Fibroblast of skin of scalp (primary cell): Measurements from ENCODE around the gene ROPN1. TPM values are rescaled to one million over a fixed set of nuclear protein-coding genes. Genes with fewer than 3 reads are reported as not detected.
"Not testable (repeated sequence)": the region's sequence is repeated elsewhere in the genome, so short reads cannot be mapped to it uniquely, and the experiment has no call there.

Experiments used
- DNase-seq: peaks from one replicate; pipeline ENCODE4 v3.0.0-alpha.2; 2013
- polyA plus RNA-seq, 2 experiments: library from polyadenylated mRNA; unstranded; fragments of 120-200 nt; gene quantifications; one replicate each; pipeline ENCODE4 v1.2.1, GENCODE V29; 2013; ENCODE audit not compliant: insufficient read length in 2 of 2

Gene ROPN1
- not detected for polyA plus RNA-seq (2013, experiment 1 of 2; ENCODE audit: insufficient read length)
- not detected for polyA plus RNA-seq (2013, experiment 2 of 2; ENCODE audit: insufficient read length)

GRCh38 chr3:123991730-123992588 is at the start of gene ROPN1:
TSS of gene ROPN1 (minus strand) at chr3:123992124. CDS start at chr3:123980481, 11,643 bp downstream.
- not testable (repeated sequence) for DNase-seq

- no peak for DNase-seq
Measured at GRCh38 chr3:124041553-124041952, 49.6 kb upstream of the ROPN1 start.

DNA sequence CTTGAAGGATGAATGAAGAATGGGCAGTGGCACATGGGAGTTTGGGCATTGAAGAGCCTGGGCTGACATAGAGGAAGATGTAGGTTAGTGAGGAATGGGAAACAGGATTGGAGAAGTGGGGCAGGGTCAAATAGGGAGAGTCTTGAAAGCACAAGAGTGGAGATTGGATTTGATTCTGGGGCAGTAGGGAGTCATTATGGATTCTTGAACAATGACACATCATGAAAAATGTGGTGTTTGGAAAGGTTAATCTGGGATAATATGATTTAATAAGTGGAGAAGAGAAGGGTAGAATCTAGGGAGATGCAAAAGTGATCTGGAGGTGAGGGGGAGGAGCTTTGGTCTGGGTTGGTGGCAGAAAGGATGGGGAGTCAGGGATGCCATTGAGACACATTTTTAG is 45.4 kb upstream of the ROPN1 start:
- DNase-seq, result peak; percentile 28

DNA sequence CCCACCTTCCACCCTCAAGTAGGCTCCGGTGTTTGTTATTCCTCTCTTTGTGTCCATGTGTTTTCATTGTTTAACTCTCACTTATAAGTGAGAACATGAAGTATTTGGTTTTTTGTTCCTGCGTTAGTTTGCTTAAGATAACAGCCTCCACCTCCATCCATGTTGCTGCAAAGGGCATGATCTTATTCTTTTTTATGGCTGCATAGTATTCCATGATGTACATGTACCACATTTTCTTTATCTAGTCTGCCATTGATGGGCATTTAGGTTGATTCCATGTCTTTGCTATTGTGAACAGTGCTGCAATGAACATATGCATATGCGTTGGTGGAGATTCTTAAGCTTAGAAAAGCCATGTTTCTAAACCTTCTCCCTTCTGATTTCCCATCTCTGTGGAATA is 44.3 kb upstream of the ROPN1 start:
- DNase-seq, result not testable (repeated sequence)

- no peak for DNase-seq
Measured at GRCh38 chr3:124035463-124036121, 43.7 kb upstream of the ROPN1 start.

GRCh38 chr3:124034844-124035152 is 42.9 kb upstream of the ROPN1 start:
- DNase-seq, result no peak

DNA sequence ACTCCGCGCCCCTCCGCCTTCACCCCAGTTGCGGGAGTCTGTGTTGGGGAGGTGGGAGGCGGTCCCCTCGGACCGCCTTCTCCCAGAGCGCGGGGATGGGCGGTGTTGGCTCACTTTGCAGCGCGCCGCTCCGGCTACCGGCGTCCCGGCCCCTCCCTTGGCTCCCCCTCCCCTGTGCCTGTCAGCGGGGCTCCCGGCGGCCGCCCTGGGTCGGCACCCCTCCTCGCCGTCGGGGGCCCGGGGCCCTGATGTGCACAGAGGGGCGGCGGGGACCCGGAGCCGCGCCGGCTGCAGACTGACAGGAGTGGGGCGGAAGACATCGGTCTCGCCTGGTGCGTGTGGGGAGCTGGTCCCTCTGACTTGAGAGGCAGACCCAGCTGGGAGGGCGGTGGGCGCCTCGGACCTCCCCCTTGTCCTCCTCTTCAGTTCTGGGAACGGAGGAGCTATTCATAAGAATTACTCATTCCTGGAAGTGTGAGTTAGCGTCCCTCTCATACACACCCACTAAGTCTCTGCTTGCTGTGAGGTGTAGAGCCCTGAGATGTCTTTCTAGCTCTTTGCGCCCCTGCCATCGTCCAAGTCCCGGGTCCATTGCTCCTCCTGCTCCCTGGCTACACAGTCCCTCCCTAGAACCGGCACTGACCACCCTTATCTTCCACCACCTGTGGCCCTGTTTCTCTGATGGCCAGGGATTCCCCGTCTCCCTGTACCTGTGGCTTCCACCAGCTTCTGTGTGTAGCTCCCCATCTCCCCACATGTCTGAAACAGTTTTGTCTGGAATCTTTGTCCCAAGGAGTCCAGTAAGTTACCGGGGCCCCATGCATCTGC is 42.3 kb upstream of the ROPN1 start:
- DNase-seq, result no peak

DNA sequence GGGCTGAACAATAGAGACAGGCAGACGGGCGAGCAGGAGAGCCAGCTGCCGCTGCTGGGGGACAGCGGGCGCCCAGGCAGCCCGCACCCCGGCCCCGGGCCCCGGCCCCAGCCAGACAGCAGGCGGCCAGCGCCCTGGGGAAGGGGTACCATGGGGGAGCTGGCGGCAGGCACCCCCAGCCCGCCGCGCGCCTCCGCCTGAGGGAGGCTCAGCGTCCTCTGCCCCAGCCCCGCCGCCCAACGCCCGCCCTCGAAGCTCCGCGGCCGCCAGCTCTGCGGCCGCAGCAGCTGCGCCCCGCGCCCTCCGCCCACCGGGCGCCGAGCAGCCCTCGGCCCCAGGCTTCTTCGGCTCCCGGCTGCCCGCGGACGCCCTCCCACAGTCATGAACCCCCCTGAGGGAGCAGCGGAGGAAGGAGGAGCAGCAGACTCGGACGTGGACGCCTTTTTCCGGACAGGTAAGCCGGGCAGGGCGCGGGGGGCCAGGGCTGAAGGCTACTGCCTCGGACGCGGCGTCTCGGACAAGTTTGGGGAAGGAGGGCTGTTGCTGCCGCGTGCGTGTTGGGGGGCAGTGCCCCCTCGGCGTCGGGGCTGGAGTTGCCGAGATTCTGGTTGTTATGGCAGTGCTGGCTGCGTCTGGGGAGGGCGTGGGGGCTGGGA is 41.6 kb upstream of the ROPN1 start, which contains the start of gene KALRN:
Gene KALRN (plus strand): TSS at position 10 of the 656 bp plus-strand sequence.
- no peak for DNase-seq

DNA sequence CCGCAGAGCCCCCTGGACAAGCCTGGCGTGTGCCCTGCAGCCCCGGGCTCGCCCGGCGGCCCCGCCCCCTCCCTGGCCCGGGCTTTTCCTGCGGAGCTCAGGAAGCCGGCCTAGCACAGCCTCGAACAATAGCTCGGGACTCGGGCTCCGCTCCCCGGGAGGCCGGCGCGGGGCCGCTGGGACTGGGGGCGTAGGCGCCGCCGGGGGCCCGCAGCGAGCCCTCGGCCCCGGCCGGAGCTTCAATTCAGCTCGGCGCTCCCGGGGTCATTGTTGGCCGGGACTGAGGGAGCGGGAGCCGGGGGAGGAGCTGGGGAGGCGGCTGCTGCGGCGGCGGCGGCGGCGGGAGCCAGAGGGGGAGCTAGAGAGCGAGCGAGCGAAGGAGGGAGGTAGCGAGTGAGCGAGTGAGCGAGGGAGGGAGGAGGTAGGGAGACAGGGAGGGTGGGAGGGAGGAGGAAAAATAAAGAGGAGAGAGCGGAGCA is 41.0 kb upstream of the ROPN1 start:
- DNase-seq, result peak; percentile 89

- DNase-seq, result peak; percentile 51
Measured at GRCh38 chr3:124032311-124032880, 40.5 kb upstream of the ROPN1 start.

DNA sequence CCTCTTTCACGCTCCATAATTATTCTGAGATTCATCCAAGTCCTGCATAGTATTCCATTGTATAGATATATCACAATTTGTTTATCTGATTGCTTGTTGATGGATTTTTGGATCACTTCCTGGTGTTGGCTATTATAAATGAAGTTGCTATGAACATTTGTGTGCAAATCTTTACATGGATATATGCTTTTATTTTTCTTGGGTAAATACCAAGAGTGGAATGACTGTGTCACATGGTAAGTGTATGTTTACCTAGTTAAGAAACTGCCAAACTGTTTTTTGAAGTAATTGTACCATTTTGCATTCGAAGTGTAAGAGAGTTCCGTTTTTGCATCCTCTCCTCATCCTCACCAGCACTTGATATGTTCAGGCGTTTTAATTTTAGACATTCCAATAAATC is 34.6 kb upstream of the ROPN1 start:
- DNase-seq, result no peak

GRCh38 chr3:124023531-124023930 is 31.6 kb upstream of the ROPN1 start:
- not testable (repeated sequence) for DNase-seq

DNA sequence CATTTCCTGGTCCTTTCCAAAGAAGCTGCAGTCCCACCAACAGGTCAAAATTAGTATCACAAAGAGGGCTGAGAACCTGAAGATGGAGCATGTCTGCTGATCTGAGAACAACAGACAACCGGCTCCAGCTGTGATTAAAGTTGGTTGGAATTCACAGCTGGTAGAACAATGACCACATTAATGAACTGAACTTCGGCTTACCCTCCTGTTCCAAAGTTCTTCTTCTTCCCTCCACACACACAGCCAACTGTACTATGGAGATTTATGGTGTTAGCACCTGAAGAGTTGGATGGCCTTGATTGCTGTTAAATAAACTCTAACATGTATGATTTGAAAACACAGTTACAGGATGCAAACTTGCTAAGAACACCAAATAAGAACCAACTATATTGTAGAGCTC is 27.4 kb upstream of the ROPN1 start:
- DNase-seq, result no peak

GRCh38 chr3:124017502-124017901 is 25.6 kb upstream of the ROPN1 start:
- not testable (repeated sequence) for DNase-seq

DNA sequence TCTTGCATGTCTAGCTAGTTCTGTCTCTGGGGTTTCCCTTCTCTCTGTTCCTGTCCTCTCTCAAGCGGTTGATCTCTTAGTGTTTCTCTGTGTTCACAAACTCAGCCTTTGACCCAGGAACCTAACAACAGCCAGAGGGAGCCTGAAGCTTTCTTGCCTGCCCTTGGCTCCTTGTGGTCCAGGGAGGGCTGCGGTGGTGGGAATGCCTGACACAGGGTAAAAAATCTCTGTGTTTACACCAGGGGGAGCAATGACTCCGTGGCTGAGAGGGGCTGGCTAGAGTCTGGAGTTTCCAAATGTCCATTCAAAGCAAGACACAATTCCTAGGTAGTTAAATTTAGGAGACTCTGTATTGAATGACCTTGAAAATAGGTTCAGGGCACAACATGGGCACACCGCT is 24.6 kb upstream of the ROPN1 start:
- DNase-seq, result peak; percentile 56

DNA sequence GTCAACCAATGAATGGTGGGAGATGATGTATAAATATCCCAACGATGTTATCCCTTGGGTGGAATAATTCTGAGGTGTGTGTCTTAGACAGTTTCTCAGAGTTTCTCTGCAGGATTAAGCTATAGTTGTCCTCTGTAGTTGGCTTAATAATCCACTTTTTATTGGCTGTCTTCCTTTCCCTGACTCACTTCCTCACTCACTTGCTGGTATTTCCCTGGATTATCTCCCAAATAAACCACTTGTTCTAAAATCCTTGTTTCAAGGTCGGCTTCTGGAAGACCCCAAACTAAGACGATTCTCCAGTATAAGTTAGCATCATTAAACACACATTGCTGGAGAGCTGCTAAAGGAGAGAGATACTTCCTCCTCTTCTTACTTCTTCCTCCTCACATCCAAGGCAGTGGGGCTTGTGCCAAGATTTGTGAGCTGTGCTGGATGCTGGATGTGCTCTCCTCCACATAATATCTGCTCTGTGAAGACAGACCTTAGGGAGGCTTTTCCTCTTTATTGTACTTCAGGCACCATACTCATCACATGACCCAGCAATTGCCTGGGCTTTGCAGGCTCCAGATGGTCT is 22.5 kb upstream of the ROPN1 start:
- no peak for DNase-seq

GRCh38 chr3:124008321-124008720 is 16.4 kb upstream of the ROPN1 start:
- DNase-seq, result not testable (repeated sequence)

DNA sequence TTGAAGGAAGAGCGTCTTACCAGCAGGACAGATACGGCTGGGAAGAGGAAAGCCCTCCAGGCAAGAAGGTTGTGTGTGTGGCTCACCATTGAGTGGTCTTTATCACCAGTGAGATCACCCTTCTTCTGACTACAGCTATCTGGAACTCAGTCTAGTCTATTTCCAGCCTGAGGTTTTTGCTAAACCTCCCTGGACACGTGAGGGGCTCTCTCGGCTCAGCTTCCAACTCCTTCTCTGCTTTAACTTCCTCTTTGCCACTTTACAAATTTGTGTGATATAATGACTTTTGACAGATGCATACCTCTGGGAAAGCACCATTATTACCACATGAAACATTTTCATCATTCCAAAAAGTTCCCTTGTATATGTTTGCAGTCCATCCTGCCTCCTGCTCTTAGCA is 15.3 kb upstream of the ROPN1 start:
- DNase-seq, result peak; percentile 18

GRCh38 chr3:124002405-124003079 is 10.6 kb upstream of the ROPN1 start:
- DNase-seq, result not testable (repeated sequence)

- not testable (repeated sequence) for DNase-seq
Measured at GRCh38 chr3:124001366-124001765, 9.4 kb upstream of the ROPN1 start.

GRCh38 chr3:123997543-123997942 is 5.6 kb upstream of the ROPN1 start:
- no peak for DNase-seq
